Kidney tubule cell (primary cell): ENCODE measurements around the gene DHRS3.
A peak's percentile ranks its signal among the peaks of the same experiment; 100 is the strongest.

Experiments used
- DNase-seq: peaks from one replicate; pipeline ENCODE4 v3.0.0-alpha.2; 2018; ENCODE audit warnings: low spot score

DHRS3 gene

GRCh38 chr1:12615865-12616708 is 1.9 kb downstream of the DHRS3 start:
- DNase-seq: peak; percentile 82

- DNase-seq: no peak
Measured at GRCh38 chr1:12615159-12615864, 2.7 kb downstream of the DHRS3 start.

- no peak for DNase-seq
Measured at GRCh38 chr1:12614402-12615158, 3.4 kb downstream of the DHRS3 start.

GRCh38 chr1:12613180-12613579 is 4.8 kb downstream of the DHRS3 start:
- no peak for DNase-seq

- DNase-seq: no peak
Measured at GRCh38 chr1:12610941-12611340, 7.1 kb downstream of the DHRS3 start.

GRCh38 chr1:12610305-12610935 is 7.6 kb downstream of the DHRS3 start:
- DNase-seq: no peak

GRCh38 chr1:12609469-12610003 is 8.5 kb downstream of the DHRS3 start:
- no peak for DNase-seq

- no peak for DNase-seq
Measured at GRCh38 chr1:12608311-12608957, 9.6 kb downstream of the DHRS3 start.

- DNase-seq: no peak
Measured at GRCh38 chr1:12607263-12607662, 10.7 kb downstream of the DHRS3 start.

- no peak for DNase-seq
Measured at GRCh38 chr1:12604986-12605385, 13.0 kb downstream of the DHRS3 start.

GRCh38 chr1:12604114-12604874 is 13.7 kb downstream of the DHRS3 start:
- DNase-seq: peak; percentile 94

- DNase-seq: no peak
Measured at GRCh38 chr1:12603224-12603623, 14.8 kb downstream of the DHRS3 start.

- DNase-seq: no peak
Measured at GRCh38 chr1:12602659-12603024, 15.4 kb downstream of the DHRS3 start.

GRCh38 chr1:12601700-12602658 is 16.0 kb downstream of the DHRS3 start:
- DNase-seq: peak; percentile 91

- peak; percentile 47 for DNase-seq
Measured at GRCh38 chr1:12600880-12601633, 17.0 kb downstream of the DHRS3 start.

GRCh38 chr1:12600335-12600734 is 17.7 kb downstream of the DHRS3 start:
- no peak for DNase-seq

GRCh38 chr1:12599657-12600056 is 18.4 kb downstream of the DHRS3 start:
- no peak for DNase-seq

- no peak for DNase-seq
Measured at GRCh38 chr1:12598974-12599373, 19.0 kb downstream of the DHRS3 start.

- DNase-seq: peak; percentile 70
Measured at GRCh38 chr1:12597792-12598191, 20.2 kb downstream of the DHRS3 start.
